ENCODE results near the gene STK24. TPM values are rescaled to one million over a fixed set of nuclear protein-coding genes. Genes with fewer than 3 reads are reported as not detected.

The STK24 gene
- total RNA-seq, 3 donors from 2014 or later: 61.3 to 149 (median 71.9) TPM

DNA sequence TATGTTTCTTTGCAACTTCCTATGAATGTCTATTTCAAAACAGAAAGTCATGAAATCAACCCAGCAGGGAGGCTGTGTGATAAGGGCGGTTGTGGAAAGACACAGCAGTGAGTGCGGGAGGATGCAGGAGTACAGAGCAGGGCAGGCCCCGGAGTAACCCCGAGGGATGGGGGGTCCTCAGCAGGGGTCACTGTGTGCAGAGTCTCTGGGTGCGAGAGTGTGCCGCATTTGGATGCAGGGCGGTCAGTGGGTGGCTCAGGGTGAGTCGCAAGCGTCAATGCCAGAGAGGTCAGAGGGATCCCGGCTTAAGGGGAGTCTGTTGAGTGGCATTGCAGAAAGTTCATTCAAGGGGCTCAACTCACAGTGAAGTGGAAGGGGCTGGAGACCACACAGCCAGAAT lies 147.8 kb downstream of the STK24 start:
- TF ChIP-seq, protein P1, sequence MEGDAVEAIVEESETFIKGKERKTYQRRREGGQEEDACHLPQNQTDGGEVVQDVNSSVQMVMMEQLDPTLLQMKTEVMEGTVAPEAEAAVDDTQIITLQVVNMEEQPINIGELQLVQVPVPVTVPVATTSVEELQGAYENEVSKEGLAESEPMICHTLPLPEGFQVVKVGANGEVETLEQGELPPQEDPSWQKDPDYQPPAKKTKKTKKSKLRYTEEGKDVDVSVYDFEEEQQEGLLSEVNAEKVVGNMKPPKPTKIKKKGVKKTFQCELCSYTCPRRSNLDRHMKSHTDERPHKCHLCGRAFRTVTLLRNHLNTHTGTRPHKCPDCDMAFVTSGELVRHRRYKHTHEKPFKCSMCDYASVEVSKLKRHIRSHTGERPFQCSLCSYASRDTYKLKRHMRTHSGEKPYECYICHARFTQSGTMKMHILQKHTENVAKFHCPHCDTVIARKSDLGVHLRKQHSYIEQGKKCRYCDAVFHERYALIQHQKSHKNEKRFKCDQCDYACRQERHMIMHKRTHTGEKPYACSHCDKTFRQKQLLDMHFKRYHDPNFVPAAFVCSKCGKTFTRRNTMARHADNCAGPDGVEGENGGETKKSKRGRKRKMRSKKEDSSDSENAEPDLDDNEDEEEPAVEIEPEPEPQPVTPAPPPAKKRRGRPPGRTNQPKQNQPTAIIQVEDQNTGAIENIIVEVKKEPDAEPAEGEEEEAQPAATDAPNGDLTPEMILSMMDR (IDR thresholded peaks at IDR 0.05): no peak
- TF ChIP-seq POLR2AphosphoS5 (IDR thresholded peaks at IDR 0.05) (no peak), POLR2A (IDR thresholded peaks at IDR 0.05) (no peak)
- intact Hi-C loops (cut with DNase I; ENCODE audit: low total_unique reads): no loop called here
- Histone ChIP-seq H3K27ac (no peak overlapping the region), H3K4me3 (no peak overlapping the region), H3K27me3 (no peaks in the 10 kb centered on the region), H3K4me1 (no peaks in the 10 kb centered on the region), H3K36me3 (no peaks in the 10 kb centered on the region), H3K9me3 (no peaks in the 10 kb centered on the region)
- DNase-seq (ENCODE audit: low spot score in 2 of 2): no peak

DNA sequence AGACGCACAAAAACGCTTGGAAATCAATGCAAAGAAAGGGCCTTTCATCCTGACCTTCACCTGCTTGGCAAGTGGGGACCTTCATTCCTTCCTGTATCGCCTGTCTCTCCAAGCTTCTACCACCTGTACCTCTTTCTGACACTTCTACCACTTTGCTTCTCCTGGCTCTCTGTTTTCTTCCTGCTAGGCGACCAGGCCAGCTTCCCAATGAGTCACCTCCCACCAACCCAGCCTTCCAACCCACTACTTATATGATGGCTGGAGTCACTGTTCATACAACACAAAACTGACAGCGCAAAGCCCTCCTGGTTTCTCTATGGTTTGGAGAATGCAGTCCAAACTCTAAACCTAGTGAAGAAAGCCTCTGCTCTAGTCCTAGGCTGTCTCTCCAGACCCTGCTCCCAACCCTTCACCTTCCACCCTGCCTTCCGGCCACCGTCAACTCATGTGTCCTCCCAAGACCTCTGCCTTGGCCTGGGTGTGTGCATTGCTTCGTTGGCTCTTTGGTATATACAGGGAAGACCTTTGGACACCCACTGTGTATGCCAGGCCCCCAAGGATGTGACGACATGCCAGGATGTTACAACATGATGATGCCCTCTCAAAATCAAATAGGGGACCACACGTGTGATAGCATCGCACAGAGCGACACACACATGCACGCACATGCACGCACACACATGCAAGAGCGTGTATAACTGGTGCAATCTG lies 148.5 kb downstream of the STK24 start:
- Histone ChIP-seq H3K27ac (no peak overlapping the region), H3K9me3 (no peaks in the 10 kb centered on the region), H3K4me1 (no peaks in the 10 kb centered on the region), H3K27me3 (no peaks in the 10 kb centered on the region), H3K36me3 (no peaks in the 10 kb centered on the region), H3K4me3 (no peak overlapping the region)
- TF ChIP-seq POLR2AphosphoS5 (IDR thresholded peaks at IDR 0.05) (no peak), POLR2A (IDR thresholded peaks at IDR 0.05) (no peak)
- TF ChIP-seq, protein P1 (IDR thresholded peaks at IDR 0.05): no peak
- no peak for DNase-seq (ENCODE audit: low spot score in 2 of 2)
- intact Hi-C loops (cut with DNase I; ENCODE audit: low total_unique reads): no loop called here

DNA sequence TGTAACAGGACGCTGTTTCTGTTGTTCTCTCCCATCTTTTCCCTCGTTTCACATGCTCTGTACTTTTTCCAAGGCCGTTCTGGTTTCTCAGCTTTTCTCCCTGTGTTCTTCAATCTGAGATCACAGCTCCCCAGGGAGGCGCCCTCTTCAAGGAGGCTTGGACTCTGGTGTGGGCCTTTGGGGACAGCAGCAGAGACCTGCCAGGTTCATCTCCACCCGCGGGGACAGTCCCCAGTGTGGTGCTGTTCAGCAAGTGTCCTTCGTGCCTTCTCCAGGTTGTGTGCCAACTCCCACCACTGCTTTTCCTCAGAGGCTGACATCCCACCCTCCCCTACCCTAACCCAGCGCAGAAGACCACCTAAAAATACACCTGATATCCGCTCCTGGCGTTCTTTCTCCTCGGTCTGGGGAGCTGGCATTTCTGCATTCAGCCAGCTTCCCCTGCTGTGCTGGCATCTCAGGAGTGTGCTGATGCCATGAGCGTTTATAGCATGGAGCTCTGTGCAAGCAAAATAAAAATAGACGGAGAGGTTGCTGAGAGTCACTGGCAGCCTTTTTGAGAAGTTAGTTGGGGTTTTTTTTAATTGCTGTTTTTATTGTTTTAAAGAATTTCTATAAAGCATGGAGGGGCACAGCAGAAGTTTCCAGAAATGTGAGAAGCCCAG lies 149.4 kb downstream of the STK24 start:
- TF ChIP-seq, protein P1 (IDR thresholded peaks at IDR 0.05): no peak
- TF ChIP-seq POLR2AphosphoS5 (IDR thresholded peaks at IDR 0.05) (no peak), POLR2A (IDR thresholded peaks at IDR 0.05) (no peak)
- no peak for DNase-seq (ENCODE audit: low spot score in 2 of 2)

DNA sequence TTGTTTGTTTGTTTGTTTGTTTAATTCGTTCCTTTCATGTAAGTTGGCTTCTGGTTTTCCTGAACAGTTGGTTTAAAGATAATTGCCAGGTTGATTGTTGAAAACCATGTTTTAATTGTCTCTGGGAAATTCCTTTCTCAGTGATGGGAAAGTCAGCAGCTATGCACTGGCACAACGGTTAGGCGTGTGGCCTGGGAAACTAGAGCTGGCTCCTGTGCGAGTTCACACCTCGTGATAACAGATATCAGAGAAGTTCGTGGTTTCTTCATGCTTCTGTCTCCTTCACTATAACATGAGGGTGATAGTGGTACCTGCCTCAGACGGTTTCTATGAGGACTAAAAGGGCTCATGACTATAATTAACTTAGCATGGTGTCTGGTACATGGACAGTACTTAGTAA lies 153.5 kb downstream of the STK24 start:
- TF ChIP-seq POLR2A (IDR thresholded peaks at IDR 0.05) (no peak), POLR2AphosphoS5 (IDR thresholded peaks at IDR 0.05) (no peak)
- TF ChIP-seq, protein P1 (IDR thresholded peaks at IDR 0.05): no peak
- Histone ChIP-seq H3K27me3 (no peaks in the 10 kb centered on the region), H3K9me3 (no peaks in the 10 kb centered on the region), H3K27ac (no peak overlapping the region), H3K4me3 (no peak overlapping the region), H3K36me3 (no peaks in the 10 kb centered on the region), H3K4me1 (no peaks in the 10 kb centered on the region)
- no peak for DNase-seq (ENCODE audit: low spot score in 2 of 2)
- intact Hi-C loops (cut with DNase I; ENCODE audit: low total_unique reads): no loop called here

More for the DNA sequence above, 149.4 kb downstream of the STK24 start:
- Histone ChIP-seq H3K4me1 (no peaks in the 10 kb centered on the region), H3K27ac (no peak overlapping the region), H3K27me3 (no peaks in the 10 kb centered on the region), H3K9me3 (no peaks in the 10 kb centered on the region), H3K36me3 (no peaks in the 10 kb centered on the region), H3K4me3 (no peak overlapping the region)
- intact Hi-C loops (cut with DNase I; ENCODE audit: low total_unique reads): no loop called here

DNA sequence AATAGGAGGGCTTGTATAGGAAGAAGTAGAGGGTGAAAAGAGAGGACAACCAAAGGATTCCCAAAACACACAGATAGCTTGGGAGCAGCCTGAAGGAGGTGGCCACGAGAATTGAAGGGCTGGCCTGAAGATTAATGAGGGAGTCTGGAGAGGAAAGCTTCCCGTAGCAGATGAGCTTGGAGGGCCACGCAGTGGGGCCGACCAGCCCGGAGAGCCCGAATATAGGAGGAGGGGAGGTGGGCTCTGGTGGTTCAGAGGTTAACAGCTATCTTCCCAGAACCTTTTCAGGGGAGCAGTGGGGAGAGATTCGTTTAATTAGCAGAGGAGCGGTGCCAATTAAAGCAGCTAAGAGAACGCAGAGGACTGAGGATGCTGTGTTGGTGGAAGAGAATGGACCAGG lies 154.9 kb downstream of the STK24 start:
- intact Hi-C loops (cut with DNase I; ENCODE audit: low total_unique reads): no loop called here
- TF ChIP-seq POLR2AphosphoS5 (IDR thresholded peaks at IDR 0.05) (no peak), POLR2A (IDR thresholded peaks at IDR 0.05) (no peak)
- TF ChIP-seq, protein P1 (IDR thresholded peaks at IDR 0.05): no peak
- no peaks in the 10 kb centered on the region for H3K4me1 ChIP-seq
- peak overlapping the region in 1 of 2 donors; percentile 53 for H3K27ac ChIP-seq
- no peaks in the 10 kb centered on the region for H3K9me3 ChIP-seq
- H3K27me3 ChIP-seq: no peaks in the 10 kb centered on the region
- no peaks in the 10 kb centered on the region for H3K36me3 ChIP-seq
- no peak overlapping the region for H3K4me3 ChIP-seq
- no peak for DNase-seq (ENCODE audit: low spot score in 2 of 2)

Data from breast epithelium (tissue), 4 donors.